ENCODE measurements around the gene AASDH.
"Not testable (repeated sequence)": the region's sequence is repeated elsewhere in the genome, so short reads cannot be mapped to it uniquely, and the experiment has no call there.

The AASDH gene

DNA sequence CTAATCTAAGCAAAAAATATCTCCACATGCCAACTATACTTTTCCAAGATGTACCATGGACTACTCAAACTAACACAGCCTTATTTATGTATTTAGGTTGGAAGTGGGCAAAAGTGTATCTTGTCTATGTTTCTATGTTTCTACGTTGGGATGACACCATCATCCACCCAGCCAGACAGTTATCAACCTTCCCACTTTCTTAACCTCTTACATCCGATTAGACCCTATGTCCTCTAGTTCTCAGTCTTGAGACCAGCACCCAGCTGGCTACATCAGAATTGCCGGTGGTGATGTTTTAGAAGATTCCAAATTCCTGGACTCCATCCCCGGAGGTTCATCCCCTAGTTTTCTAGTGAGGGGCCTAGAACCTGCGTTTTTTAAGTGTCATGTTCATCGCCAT is 1.0 kb upstream of the AASDH start:
- no peak for DNase-seq

DNA sequence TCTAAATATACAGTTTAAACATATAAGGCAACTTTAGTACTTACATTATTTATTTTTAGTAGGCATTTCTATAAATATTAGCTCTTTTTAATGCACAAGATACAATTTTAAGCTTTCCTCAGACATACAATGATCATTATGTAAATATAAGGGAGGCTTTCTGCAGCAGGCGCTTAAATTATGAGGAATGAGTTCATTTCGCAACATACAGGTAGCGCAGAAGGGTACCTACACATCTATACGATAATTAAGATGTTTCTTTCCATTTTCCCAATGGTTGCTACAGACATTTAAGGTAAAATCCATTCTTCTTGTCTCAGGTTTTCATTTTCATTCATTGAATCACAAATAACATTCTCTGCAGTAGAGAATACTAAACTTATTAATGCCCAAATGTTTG is 1.2 kb downstream of the AASDH start:
- DNase-seq, result no peak

DNA sequence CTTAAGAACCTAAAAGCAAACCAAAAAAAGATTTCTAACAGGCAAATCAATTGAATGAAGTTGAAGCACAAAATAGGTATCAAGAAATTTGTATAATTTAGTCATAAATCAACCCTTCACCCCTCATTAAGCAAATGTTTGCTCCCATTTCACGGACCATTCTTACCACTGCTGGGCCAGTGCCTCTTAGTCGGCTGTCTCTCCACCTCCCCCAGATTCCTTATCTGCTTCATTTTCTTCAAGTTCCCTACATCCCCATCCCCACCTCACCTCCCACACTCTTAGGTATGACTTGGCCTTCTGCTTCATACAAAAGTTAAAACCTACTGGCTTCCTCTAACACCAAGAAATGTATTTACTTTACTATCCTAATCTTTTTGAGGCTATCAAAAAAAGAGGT is 11.8 kb downstream of the AASDH start:
- DNase-seq, result no peak

DNA sequence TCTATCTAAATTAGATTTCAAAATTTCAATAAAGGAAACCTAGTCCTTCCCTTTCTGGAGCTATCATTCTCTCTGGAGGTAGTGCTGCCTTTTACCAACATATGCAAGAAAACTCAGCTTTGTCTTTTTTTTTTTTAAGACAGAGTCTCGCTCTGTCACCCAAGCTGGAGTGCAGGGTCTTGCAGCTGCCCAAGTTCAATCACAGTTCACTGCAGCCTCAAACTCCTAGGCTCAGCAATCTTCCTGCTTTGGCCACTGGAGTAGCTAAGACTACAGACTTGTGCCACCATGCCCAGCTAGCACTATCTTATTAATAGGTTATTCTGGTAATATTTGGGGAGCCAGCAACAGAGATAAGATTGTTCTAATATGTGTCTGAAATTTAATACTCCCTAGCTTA is 12.3 kb downstream of the AASDH start:
- DNase-seq, result no peak

DNA sequence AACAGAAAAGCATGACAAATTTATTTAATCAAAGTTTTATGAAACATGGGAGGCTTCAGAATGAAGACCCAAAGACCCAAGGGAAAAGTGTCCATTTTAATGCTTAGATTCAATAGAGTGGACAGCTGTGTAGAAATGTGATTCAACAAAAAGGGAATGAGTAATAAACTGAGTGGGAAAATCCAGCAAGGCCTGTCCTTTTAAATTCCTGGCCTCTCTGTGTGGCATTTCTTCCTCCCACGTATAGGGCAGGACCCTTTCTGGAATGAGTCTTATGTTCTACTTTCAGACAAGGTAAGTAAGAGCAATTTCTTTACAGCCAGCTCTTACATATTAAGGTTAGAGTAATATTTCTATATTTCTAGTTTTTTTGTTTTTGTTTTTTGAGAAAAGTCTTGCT is 14.5 kb downstream of the AASDH start:
- DNase-seq, result no peak

DNA sequence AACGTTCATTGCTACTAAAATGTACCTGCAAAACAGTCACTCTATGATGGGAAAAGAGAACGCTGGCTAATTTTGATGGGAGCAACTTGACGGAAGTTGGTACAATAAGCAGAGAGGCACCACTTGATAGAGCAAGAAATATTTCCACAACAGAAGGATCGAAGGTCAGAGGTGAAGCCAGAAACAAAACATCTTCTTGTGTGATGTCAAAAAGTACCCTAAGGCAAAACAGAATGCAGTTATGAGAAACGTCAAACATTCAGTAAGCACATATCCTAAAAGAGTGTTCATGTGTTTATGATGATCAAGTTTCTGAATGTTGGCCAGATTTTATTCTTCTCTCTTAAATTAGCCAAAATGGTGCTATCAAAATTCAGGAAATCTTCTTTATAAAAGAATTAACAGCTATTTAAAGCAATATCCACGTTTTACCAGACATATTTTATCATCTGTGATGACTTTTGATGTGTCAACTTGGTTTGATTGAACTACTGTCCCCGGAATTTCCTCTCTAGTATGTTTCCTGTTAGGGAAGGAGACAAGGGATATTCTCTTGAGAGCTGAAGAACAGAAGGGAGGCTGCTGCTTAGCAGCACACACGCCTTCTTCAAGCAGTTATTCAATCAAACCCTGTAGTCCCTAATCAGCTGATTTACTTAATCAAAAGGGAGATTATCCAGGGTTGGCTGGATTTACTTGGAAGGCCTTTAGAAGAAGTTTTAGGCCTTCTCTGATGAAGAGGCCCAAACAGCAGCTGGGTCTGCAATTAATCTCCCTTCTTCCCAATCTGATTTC is 15.7 kb downstream of the AASDH start:
- DNase-seq, result no peak

DNA sequence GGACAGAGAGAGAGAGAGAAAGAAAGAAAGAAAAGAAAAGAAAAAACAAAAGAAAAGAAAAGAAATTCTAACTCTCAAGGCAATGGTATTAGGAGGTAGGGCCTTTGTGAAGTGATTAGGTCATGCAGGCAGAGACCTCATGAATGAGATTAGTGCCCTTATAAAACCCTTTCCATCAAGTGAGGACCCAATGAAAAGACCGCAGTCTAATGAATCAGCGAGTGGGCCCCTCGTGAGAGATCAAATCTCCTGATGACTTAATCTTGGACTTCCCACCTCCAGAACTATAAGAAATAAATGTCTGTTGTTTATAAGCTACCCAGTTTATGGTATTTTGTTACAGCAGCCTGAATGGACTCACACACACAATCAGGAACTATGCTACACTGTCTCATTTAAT is 16.9 kb downstream of the AASDH start:
- DNase-seq, result no peak

DNA sequence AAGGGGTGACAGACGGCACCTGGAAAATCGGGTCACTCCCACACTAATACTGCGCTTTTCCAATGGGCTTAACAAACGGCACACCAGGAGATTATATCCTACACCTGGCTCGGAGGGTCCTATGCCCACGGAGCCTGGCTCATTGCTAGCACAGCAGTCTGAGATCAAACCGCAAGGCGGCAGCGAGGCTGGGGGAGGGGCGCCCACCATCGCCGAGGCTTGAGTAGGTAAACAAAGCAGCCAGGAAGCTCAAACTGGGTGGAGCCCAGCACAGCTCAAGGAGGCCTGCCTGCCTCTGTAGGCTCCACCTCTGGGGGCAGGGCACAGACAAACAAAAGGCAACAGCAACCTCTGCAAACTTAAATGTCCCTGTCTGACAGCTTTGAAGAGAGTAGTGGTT is 24.3 kb downstream of the AASDH start:
- not testable (repeated sequence) for DNase-seq

DNA sequence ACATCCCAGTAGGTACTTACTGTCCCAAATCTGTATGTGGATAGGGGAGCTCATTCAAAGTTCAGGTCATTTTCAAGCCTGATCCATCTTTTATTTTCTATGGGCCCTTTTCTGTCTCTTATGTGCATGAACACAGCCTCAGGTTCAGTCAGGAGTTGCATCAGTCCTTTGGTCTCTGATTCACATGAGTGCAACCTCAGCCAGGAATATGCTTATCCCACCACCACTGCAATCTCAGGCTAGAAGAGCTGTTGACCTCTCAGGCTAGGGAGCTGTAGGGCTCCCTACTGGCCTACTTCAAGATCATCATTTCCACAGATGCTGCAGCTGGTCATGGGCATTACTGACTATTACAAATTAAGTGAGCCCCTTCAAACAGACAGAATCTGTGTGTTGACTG is 27.2 kb downstream of the AASDH start:
- DNase-seq, result no peak

DNA sequence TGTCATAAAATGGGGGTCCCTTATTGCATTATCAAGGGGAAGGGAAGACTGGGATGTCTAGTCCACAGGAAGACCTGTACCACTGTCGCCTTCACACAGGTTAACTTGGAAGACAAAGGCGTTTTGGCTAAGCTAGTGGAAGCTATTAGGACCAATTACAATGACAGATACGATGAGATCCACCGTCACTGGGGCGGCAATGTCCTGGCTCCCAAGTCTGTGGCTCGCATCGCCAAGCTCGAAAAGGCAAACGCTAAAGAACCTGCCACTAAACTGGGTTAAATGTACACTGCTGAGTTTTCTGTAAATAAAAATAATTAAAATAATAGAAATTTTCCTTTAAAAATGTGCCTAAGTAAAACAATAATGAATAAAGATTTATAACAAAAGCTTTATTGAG is 30.6 kb downstream of the AASDH start:
- DNase-seq, result no peak

DNA sequence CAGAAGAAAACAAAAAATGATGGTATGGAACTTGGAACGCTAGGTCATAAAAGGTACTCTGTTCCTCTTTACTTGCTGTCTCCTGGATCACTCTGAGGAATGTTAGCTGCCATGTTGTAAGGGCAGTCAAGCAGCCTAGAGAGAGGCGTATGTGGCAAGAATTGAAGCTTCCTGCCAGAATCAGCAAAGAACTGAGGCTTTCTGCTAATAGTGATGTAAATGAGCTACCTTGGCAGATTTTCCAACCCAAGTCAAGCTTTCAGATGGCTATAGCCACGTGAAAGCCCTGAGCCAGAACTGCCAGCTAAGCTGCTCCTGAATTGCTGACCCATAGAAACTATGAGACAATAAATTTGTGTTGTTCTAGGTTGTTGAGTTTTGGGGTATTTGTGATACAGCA is 38.7 kb downstream of the AASDH start:
- no peak for DNase-seq

DNA sequence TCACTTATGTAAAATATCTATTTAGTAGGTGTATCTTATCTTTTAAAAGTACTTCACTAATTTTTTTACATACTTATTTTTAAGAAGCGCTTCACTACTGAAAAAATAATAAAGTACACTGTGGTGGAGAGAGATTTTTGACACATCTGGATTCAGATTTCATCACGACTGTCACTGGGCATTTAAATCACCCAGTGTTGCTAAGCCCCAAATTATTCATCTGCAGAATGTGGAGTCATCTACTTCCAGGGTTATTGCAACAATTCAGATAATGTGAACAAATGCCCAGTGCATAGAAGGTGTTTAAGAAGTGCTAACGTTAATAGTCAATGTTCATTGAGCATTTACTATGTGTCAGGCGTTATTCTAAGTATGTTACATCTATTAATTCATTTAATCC is 41.8 kb downstream of the AASDH start:
- no peak for DNase-seq

DNA sequence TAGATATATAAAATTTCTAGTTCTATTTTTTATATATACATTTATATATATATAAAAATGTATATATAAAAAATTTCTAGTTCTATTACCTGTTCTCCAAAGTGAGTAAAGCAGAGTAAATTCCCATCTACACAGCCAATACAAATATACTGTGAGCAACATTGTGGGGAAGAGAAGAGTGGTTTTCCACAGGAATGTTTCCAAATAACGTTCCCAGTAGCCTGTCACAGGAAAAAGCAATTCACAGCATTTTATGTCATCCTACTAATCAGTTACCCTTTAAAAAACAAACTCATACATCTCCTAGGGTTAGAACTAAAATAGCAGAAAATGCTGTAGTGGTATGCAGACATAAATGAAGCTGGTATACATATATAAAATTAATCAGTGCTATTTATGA is 44.5 kb downstream of the AASDH start:
- no peak for DNase-seq

DNA sequence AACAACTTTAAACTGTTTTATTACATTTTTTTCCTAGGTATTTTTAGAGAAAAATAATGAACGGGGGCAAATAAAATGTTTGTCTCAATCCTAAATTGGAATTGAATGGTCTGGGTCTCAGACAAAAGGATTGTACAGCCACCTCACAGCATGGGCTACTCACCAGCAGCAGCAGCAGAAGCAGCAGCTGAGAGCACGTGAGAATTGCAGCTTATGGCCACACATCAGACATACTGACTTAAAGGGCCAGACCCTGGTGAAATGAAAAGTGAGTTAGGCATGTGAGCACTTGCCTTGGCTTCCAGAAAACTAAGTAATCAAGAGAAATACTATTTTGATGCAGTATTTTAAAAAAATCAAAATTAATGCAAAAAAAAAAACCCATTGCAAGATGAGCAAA is 56.6 kb downstream of the AASDH start:
- DNase-seq, result no peak

DNA sequence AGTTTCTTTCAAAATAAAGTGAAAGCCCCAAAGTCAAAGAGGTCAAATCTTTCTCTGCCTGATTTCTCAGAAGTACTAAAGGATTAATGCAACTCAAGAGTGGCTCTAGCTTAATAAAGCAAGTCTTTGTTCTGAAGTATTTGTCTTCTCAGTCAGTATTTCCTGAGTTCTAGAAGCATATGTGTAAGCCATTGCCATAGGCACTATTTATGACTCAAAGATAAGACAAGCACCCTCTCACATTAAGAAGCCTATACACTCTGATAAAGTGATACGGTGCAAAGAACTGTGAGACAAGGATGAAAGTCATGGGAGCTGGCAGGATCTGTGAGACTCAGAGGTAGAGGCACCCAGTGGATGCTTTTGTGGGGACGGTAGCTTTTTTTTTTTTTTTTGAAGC is 60.9 kb downstream of the AASDH start:
- no peak for DNase-seq

DNA sequence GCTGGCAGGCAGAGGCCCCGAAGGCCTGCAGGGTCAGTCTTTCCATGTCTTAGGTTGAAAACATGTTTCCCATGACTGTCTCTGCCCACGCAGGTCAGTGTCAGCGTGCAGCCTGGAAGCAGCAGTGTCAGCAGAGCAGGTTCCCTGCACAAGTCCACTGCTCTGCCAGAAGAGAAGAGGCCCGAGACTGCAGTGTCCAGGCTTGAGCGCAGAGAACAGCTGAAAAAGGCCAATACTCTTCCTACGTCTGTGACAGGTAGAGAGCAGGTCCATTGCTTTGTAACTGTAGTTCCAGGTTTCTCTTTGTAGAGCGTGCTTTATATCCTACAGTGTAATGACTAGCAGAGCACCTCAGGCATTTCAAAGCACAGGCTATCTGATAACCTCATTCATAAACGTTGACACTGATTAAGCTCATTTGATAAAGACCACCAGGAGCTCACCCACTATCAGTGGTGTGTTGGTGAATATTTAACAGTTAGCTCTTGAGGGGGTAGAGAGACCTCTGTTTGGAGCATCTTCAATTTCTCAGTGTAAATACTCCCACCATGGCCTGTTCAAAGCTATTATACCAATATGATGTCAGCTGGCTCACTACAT is 63.2 kb downstream of the AASDH start:
- no peak for DNase-seq

DNA sequence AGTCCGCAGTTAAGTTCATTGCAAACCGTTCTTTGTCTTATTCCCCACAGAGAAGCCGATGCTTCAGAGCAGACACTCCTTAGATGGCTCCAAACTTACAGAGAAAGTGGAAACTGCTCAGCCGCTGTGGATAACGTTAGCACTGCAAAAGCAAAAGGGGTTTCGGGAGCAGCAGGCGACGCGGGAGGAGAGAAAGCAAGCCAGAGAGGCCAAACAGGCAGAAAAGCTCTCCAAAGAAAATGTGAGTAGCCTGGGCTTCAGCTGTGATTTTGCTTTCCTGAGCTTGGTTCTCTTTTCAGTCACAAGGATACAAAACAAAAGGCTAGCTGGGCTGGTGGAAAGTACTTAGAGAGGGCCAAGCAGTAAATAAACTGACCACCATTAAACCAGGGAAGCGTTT is 64.0 kb downstream of the AASDH start:
- DNase-seq, result no peak

DNA sequence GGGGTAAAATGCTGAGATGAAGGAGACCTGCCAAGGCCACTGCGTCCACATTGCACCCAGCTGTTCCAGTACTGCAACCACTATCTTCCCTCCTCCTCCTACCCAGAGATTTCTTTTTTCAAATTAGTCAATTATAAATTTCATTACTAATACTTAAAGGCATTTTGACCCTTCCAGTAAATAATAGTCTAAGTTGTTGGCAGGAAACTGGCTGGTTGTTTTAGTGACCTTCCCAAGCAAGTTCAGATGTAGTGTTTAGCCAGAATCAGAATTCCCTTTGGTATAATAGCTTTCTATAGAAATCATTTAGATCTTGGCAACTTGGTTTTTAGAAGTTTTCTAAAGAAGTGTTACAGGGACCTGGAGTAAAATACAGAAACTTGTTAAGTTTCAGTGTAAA is 66.0 kb downstream of the AASDH start:
- no peak for DNase-seq

DNA sequence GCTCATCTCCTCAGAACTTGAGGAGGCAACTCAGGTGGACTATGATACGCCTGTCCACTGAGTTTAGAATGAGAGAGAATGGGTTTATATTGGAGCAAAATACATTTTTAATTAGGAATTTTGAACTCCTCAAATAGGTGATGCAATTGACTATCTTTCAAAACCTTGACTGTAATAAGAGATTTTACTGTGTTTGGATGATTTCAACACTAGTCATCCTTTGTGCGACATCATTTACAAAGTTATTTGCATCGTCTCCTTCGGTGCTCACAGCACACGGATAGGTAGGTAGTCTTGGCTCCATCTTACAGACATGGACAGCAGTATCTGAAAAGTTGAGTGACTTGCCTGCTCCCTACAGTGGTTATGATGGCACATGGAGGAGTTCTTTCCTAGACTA is 67.0 kb downstream of the AASDH start:
- DNase-seq, result no peak

DNA sequence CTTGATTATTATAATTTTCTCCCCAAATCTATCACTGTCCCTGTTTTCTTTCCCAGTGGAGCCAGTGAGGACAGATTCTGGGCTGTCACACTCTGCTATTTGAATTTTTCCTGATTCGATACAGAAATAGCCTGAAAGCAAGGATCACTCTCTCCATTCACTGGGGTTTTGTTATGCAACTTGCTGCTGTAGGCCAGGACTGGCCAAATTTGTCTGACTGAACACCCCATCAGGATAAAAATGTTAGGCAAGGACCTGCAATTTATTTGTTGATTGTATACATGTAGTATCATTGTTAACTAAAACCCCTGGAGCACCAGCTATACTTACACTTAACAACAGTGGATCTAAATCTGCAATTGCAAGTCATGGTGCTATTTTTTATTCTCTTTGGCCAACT is 68.7 kb downstream of the AASDH start:
- no peak for DNase-seq

DNA sequence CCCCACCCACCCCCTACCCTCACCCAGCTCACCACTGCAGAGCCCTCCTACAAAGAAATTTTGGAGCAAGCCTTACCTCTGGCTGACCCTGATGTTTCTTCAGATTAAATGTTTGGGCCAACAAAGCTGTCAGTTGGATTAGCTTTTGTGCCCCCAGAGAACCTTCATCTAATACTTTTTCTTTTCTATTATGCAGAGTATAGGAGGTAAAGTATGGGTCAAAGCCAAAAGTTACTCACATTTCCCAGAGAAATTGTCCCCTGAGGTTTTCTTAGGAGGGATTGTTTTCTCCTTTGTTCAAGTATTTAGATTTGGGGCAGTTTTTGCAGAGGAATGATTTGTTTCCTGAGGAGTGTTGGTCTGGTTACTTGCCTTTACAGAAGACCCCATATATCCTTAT is 69.5 kb downstream of the AASDH start:
- no peak for DNase-seq

DNA sequence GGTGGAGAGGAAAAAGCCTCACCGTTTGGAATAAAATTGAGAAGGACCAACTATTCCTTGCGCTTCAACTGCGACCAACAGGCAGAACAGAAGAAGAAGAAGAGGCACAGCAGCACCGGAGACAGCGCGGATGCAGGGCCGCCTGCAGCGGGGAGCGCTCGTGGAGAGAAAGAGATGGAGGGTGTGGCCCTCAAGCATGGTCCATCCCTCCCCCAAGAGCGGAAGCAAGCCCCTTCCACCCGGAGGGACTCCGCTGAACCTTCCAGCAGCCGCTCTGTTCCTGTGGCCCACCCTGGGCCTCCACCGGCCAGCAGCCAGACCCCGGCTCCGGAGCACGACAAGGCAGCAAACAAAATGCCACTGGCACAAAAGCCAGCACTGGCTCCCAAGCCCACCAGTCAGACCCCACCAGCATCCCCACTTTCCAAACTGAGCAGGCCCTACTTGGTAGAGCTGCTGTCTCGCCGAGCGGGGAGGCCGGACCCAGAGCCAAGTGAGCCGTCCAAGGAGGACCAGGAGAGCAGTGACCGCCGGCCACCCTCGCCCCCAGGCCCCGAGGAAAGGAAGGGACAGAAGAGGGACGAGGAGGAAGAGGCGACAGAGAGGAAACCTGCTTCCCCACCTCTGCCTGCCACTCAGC is 71.2 kb downstream of the AASDH start:
- DNase-seq, result no peak

DNA sequence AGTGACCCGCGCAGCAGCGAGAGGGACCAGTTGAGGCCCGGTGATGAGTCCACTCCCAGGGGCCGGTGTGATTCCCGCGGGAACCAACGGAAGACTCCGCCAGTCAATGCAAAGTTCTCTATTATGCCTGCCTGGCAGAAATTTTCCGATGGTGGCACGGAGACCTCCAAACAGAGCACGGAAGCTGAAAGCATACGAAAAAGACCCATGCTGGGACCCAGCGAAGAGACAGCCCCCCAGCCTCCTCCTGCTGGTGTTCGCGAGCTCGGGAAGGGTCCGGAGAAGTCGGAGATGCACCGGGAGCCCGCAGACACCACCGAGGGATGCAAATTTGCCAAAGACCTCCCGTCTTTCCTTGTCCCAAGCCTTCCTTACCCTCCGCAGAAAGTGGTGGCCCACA is 71.7 kb downstream of the AASDH start:
- DNase-seq, result no peak

DNA sequence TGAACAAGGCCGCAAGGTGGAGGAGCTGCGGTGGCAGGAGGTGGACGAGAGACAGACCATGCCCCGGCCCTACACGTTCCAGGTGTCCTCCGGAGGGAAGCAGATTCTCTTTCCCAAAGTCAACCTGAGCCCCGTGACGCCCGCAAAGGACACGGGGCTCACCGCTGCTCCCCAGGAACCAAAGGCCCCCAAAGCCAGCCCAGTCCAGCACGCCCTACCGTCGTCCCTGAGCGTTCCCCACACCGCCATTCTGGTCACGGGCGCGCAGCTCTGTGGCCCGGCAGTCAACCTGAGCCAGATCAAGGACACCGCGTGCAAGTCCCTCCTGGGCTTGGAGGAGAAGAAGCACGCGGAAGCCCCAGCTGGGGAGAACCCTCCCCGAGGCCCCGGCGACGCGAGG is 72.2 kb downstream of the AASDH start:
- DNase-seq, result no peak

Measured in T1000 (cell line).